ENCODE data around the gene GPR137.

DNA sequence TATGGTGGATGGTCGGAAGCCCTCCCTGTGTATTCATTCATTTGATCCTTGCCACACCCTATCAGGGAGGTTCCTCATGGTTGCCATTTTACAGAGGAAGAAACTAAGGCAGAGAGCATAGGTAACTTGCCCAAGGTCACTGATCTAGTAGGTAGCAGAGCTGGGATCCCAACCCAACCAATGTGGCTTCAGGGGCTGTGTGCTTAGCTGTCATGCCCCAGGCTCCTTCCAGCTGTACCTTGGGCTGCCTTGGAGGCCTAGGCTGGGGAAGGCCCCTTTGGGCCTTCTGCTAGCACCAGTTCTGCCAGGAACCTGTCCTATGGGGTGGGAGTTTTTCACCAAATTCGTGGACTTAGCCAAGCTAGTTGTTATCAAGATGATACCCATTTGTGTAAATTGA, 9.8 kb upstream of the GPR137 start:
- TF ChIP-seq CEBPB (IDR thresholded peaks at IDR 0.05) (no peak), EP300 (IDR thresholded peaks at IDR 0.05; ENCODE audit: borderline replicate concordance) (no peak), TAF1 (IDR thresholded peaks at IDR 0.05; ENCODE audit: low read depth) (no peak), YY1 (IDR thresholded peaks at IDR 0.05; ENCODE audit: low read depth) (no peak), FOXM1 (IDR thresholded peaks at IDR 0.05; ENCODE audit: borderline replicate concordance, low read depth) (no peak)
- TF ChIP-seq, protein P1, sequence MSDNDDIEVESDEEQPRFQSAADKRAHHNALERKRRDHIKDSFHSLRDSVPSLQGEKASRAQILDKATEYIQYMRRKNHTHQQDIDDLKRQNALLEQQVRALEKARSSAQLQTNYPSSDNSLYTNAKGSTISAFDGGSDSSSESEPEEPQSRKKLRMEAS (IDR thresholded peaks at IDR 0.05): no peak
